Tibial artery (tissue), 4 donors: Measurements from ENCODE around the gene MECP2.

Experiments used
- DNase-seq, 2 donors: peaks; one replicate each; pipeline ENCODE4 v3.0.0-alpha.2; 2019
- H3K27ac ChIP-seq, 2 donors: fragments of 200-600 bp; sonication (generic) in 1 of 2; 1 replicate in 1 of 2; 2 replicates in 1 of 2; pipeline ENCODE4 v1.5.1; 2018 to 2019; ENCODE audit warnings: mild to moderate bottlenecking in 1 of 2
- H3K27me3 ChIP-seq, 2 donors: fragments of 200-600 bp; sonication (generic) in 1 of 2; one replicate each; pipeline versions ENCODE4 v1.5.1 to v1.6.0; 2016 to 2019
- H3K36me3 ChIP-seq, 3 donors: fragments of 200-600 bp; sonication (generic) in 2 of 3; one replicate each; pipeline ENCODE4 v1.5.1; 2016 to 2019; ENCODE audit warnings: mild to moderate bottlenecking in 2 of 3
- H3K4me1 ChIP-seq, 4 donors: fragments of 200-600 bp; sonication (generic) in 2 of 4; 1 replicate in 3 of 4; 2 replicates in 1 of 4; pipeline ENCODE4 v1.5.1; 2016 to 2019
- H3K4me3 ChIP-seq, 2 donors: fragments of 200-600 bp; sonication (generic) in 1 of 2; 1 replicate in 1 of 2; 2 replicates in 1 of 2; pipeline ENCODE4 v1.5.1; 2018 to 2019; ENCODE audit warnings: mild to moderate bottlenecking in 2 of 2
- H3K9me3 ChIP-seq, 3 donors: fragments of 200-600 bp; sonication (generic) in 1 of 3; one replicate each; pipeline ENCODE4 v1.5.1; 2016 to 2019
- CTCF ChIP-seq, 2 experiments: fragments of 200-600 bp in 1 of 2; fragments of 450-650 bp in 1 of 2; IDR thresholded peaks; one replicate each; pipeline ENCODE4 v1.5.1; 2017 to 2019; ENCODE audit warnings: antibody characterized with exemption in 2 of 2, mild to moderate bottlenecking in 1 of 2, moderate library complexity in 1 of 2
- intact Hi-C: fragments of 100-400 bp; cut with DNase I; formaldehyde crosslinking; loops from one replicate; pipeline ENCODE4 v1.15.0; 2023; ENCODE audit warnings: low total_unique reads

Gene MECP2

DNA sequence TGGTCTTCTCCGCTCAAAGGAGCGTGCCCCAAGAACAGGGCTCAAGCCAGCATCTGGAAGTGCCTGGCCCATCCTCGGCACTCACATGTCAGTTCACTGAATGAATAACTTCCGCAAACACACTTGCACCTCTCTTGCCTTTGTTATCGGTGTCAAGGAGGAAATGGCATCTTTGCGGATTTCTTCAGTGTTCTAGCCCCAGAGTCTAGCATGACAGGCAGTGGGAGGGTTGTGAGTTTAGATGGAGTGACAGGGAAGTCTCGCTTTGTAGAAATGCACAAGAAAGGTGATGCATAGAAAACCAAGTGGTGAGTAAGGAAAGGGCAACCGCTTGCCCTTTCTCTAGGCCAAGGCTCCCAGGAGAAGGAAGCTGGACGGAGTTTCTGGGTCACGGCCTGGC, 17.6 kb upstream of the MECP2 start:
- Histone ChIP-seq H3K4me3 (no peak overlapping the region), H3K4me1 (no peaks in the 10 kb centered on the region), H3K9me3 (peaks cover 0 to 5% (median under 1%) of the 10 kb centered on the region in 3 donors), H3K27me3 (no peaks in the 10 kb centered on the region), H3K27ac (no peak overlapping the region), H3K36me3 (no peaks in the 10 kb centered on the region)
- TF ChIP-seq CTCF (IDR thresholded peaks at IDR 0.05) = no peak
- intact Hi-C loops = no loop called here
- no peak for DNase-seq

- DNase-seq = no peak
- intact Hi-C loops = no loop called here
- no peak overlapping the region for H3K27ac ChIP-seq
- no peaks in the 10 kb centered on the region for H3K4me1 ChIP-seq
- TF ChIP-seq CTCF (IDR thresholded peaks at IDR 0.05) = no peak
- H3K9me3 ChIP-seq = peaks cover 0 to 5% (median 0%) of the 10 kb centered on the region in 3 donors
- no peak overlapping the region for H3K4me3 ChIP-seq
- H3K36me3 ChIP-seq = no peaks in the 10 kb centered on the region
- H3K27me3 ChIP-seq = no peaks in the 10 kb centered on the region
These were observed 17.1 kb upstream of the MECP2 start for GRCh38 chrX:154114652-154115051.

DNA sequence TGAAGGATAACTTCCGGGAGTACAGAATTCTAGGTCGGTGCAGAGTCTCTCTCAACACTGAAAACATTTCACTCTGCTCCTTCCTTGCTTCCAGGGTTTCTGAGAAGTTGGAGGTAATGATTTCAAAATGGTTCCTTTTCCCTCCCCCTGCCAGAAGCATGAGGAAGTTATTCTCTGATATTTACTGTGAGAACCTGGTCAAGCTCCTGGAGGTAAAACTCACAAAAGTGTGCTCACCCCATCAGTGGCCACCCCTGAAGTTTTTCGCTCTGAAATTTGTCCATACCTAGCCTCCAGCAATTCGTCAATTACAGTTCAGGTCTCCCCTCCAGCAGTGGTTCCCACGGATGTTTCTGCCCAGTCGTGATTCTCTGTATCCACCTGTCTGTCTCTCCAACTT, 16.2 kb upstream of the MECP2 start:
- no peak for DNase-seq
- H3K4me3 ChIP-seq = no peak overlapping the region
- no peaks in the 10 kb centered on the region for H3K36me3 ChIP-seq
- peaks cover 0 to 5% (median 0%) of the 10 kb centered on the region in 3 donors for H3K9me3 ChIP-seq
- H3K27ac ChIP-seq = no peak overlapping the region
- no peaks in the 10 kb centered on the region for H3K4me1 ChIP-seq
- H3K27me3 ChIP-seq = no peaks in the 10 kb centered on the region
- no peak for TF ChIP-seq CTCF (IDR thresholded peaks at IDR 0.05)
- intact Hi-C loops = no loop called here

DNA sequence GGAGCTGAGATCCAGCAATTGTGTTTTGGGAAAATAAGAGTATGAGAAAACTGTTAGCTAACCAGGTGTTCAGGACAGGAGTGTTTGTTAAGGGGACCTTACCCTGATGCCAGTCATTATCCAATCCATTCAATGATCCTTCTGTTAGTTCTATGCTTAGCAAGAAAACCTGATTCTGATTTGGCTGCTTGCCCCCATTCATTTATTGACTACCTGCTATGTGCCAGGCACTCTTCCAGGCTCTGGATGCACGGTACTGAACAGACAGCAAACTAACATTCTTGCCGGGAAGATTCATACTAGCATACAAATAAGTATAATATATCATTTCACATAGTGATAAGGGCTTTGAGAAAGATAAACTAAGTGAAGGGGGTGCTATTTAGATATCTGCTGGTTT, 1.0 kb upstream of the MECP2 start:
- TF ChIP-seq CTCF (IDR thresholded peaks at IDR 0.05) = no peak
- no peak for DNase-seq
- Histone ChIP-seq H3K27me3 (no peaks in the 10 kb centered on the region), H3K9me3 (no peaks in the 10 kb centered on the region), H3K4me1 (peaks cover 0 to 26% (median 7%) of the 10 kb centered on the region in 4 donors), H3K4me3 (no peak overlapping the region), H3K36me3 (no peaks in the 10 kb centered on the region), H3K27ac (no peak overlapping the region)
- intact Hi-C loops = loop anchor here (5.0 kb wide), 1 partner anchor 81 kb away; the partner anchor contains the start of gene IRAK1

GRCh38 chrX:154097003-154097588, 421 bp downstream of the MECP2 start:
- TF ChIP-seq CTCF (IDR thresholded peaks at IDR 0.05) = no peak
- intact Hi-C loops = loop anchor here (5.0 kb wide), 1 partner anchor 80 kb away; the partner anchor contains the start of gene IRAK1
- Histone ChIP-seq H3K27me3 (no peaks in the 10 kb centered on the region), H3K27ac (peak overlapping the region; percentile 99), H3K4me1 (peaks cover 0 to 39% (median 10%) of the 10 kb centered on the region in 4 donors), H3K9me3 (no peaks in the 10 kb centered on the region), H3K4me3 (peak overlapping the region; percentile 89 to 91), H3K36me3 (no peaks in the 10 kb centered on the region)
- peak; percentile 65 to 84 for DNase-seq
